GM19025 (cell line): ENCODE data around the gene HTR1D.
"Not testable (repeated sequence)": the region's sequence is repeated elsewhere in the genome, so short reads cannot be mapped to it uniquely, and the experiment has no call there.

Experiments
- ATAC-seq: cut with Tn5 transposase; IDR thresholded peaks from one replicate; pipeline ENCODE4 v1.9.1; 2021; ENCODE audit warnings: mild to moderate bottlenecking, low read depth, moderate library complexity; ENCODE audit not compliant: unreplicated experiment

The HTR1D gene, protein sequence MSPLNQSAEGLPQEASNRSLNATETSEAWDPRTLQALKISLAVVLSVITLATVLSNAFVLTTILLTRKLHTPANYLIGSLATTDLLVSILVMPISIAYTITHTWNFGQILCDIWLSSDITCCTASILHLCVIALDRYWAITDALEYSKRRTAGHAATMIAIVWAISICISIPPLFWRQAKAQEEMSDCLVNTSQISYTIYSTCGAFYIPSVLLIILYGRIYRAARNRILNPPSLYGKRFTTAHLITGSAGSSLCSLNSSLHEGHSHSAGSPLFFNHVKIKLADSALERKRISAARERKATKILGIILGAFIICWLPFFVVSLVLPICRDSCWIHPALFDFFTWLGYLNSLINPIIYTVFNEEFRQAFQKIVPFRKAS

DNA sequence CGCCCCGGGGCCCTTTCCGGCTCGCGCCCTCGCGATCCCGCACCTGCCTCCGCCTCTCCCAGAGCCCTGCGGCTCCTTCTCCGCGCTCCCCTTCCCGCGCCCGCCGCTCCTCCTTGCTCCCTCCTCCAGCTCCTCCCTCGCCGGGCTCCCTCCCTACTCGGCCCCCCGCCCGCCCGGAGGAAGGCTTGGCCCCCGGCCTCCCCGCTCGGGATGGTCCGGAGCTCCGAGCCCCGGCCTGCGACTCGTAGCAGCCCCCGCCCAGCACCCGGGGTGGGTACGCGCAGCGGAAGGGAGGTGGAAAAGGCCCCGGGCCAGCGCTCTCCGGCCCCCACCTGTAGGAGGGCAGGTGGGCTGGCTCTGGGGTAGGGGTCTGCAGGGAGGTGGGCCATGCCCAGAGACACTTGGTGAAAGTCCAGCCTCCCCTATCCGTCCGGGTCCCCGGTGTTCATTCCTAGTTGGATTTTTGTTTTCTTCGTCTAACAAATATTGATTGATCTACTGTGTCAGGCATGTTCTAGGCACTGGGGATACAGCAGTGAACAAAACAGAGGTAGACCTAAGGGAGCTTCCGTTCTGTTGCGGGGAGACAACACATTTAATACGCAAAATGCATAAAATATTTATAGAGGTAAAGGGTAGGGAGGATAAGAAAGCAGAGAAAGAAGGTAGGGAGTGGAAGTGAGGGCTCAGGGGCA is at the start of gene HTR1D:
TSS of gene HTR1D (minus strand) at position 82 of the 695 bp plus-strand sequence. CDS start 23,283 bp downstream, outside the sequence.
- ATAC-seq, result no peak

DNA sequence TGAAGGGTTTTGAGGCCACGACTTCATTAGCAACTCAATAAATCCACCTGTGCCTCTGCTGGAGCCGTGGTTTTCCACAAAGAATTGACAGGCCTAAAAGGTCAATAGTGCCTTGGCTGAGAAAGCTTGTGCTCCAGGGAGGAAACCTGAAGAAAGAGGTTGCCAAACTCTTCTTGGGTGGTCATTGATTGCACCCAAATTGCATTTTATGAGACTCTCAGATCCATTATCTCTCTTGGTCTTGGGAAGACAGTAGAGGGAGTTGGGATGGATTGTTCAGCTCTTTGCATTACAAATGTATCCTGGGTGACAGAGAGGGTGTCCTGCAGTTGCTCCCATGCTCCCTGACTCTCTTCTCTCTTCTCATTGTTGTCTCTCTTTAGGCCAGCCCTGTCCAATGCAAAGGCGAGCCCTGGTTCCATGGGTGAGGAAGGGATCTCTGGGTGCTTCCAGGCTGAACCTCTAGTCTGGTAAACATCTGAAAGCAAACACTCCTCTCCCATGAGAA is 46.1 kb upstream of the HTR1D start:
- ATAC-seq, result no peak

DNA sequence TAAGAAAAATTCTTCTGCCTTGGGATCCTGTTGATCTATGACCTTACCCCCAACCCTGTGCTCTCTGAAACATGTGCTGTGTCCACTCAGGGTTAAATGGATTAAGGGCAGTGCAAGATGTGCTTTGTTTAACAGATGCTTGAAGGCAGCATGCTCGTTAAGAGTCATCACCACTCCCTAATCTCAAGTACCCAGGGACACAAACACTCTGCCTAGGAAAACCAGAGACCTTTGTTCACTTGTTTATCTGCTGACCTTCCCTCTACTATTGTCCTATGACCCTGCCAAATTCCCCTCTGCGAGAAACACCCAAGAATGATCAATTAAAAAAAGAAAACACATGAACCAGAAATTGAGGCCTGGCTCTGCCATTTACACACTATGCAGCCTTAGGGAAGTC is 40.8 kb upstream of the HTR1D start:
- not testable (repeated sequence) for ATAC-seq

DNA sequence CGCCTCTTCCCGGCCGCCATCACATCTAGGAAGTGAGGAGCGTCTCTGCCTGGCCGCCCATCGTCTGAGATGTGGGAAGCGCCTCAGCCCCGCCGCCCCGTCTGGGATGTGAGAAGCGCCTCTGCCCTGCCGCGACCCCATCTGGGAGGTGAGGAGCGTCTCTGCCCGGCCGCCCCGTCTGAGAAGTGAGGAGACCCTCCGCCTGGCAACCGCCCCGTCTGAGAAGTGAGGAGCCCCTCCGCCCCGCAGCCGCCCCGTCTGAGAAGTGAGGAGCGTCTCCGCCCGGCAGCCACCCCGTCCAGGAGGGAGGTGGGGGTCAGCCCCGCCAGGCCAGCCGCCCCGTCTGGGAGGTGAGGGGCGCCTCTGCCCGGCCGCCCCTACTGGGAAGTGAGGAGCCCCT is 40.1 kb upstream of the HTR1D start:
- ATAC-seq, result not testable (repeated sequence)

DNA sequence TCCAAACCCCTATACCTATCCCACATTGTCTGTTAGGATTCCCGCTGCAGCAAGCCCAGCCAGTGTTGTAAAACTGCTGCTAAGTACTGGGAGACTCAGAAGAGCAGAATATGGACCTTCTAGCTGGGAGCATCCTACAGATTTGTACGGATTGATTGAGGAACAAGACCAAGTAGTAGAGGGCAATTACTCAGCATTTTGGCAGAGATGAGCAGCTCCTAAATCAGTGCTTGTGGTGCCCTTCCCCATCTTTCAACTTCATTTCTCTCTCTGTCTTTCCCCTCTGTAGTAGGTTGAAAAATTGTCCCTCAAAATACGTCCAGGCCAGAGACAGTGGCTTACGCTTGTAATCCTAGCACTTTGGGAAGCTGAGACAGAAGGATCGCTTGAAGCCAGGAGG is 37.3 kb upstream of the HTR1D start:
- ATAC-seq, result no peak

DNA sequence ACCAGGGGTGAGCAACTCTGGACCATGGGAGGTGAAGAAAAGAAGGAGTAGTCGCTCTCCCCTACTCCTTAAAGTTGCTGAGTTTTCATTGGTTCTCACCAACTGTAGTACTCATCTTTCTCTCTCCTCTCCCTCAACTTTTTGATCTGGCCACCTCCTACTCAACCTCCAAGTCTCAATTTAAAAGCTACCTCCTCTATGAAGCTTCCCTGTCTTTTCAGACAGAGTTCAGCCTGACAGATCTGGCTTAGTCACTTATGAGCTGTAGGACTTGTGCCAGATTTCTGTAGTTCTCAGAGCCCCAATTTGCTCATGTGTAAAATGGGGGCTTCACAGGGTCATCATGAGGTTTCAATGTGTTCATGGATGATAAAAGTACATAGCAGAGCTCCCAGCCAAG is 34.5 kb upstream of the HTR1D start:
- no peak for ATAC-seq

DNA sequence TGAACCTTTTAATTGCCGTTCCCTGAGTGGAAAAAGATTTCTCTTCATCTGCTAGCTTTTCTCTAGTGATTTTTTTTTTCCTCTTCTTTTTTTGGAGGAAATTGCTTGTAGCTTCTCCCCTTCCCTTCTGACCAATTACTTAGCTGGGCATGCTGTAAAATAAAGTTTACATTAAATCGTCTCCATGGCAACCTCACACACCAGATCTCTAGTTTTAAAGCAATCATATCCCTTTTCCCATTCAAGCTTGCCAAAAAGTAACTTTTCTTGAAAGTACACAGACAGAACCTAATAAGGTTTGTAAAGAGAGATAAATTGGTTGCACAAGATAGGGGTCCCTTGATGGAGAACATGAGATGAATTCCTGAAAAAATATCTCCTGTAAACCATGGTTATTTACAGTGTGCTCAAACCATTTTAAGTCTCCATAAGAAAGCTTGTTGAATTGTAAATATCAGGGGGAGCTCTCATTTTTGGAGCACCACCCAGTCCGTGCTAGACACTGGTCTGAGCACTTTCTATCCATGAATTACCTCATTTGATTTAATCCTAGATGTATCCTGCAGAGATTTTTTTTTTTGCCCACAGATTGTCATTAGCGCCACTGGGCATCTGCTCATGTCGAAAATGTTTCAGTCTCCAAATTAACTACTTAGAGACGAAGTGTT is 32.6 kb upstream of the HTR1D start:
- no peak for ATAC-seq

DNA sequence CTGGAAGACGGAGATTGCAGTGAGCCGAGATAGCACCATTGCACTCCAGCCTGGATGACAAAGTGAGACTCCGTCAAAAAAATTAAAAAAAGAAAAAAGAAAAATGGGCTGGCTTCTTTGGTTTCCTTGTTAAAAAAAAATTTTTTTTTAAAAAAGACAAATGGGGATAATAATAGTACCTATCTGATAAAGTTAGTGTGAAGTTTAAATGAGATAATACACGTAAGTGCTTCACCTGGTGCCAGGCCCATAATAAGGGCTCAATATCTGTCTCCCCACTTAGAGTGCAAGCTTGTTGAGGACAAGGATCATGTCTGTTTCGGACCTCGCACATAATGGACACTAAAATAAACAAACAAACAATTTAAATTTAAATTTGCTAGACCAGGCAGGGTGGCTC is 30.0 kb upstream of the HTR1D start:
- no peak for ATAC-seq

DNA sequence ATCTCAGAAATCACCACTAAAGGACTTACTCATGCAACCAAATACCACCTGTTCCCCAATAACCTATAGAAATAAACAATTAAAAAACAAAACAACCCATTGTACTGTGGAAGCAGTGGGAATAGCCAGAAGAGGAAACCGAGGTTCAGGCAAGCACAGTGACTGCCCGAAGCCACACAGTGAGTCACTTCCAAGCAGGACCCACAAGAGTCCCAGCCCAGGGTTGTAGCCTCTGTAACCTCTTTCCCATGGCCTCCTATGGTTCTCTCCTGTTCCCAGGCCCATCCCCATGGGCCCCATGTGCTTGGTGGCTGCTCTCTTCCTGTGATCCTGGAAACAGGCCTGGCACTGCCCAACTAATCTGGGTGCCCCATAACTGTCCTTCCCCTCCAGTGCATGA is 29.0 kb upstream of the HTR1D start:
- no peak for ATAC-seq

DNA sequence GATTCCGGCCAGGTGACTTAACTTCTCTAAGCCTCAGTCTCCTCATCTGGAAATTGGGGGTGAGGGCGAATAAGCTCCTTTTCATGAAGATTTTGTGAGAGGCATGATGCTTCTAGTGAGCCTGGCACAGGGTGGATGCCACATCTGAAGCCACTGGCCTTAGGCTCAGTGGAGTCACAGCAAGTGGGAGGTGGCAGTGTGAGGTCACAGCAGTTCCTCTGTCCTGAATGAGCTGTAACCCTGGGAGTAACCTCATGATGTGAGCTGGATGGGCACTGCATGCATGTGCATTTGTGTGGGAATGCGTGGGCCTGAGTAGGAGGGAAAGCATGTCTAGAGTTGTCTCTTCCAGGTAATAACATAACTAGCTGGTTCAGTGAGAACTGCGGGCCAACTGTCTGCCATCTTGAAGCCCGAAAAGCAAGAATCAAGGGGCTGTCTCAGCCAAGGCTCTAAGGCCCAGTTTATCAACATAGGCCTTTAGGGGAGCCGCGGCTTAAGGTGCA is 27.0 kb upstream of the HTR1D start:
- ATAC-seq, result no peak

DNA sequence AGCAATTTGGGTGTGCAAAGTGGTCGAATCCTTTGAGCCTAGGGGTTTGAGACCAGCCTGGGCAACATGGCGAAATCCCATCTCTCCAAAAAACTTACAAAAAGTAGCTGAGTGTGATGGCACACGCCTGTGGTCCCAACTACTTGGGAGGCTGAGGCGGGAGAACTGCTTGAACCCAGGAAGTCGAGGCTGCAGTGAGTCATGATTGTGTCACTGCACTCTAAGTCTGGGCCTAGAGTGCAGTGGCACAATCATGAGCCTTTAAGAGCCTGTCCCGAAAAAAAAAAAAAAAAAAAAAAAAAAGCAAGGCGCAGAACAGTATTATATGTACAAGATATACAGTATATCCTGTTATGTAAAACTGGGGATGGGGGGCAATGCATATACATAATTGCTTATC is 25.1 kb upstream of the HTR1D start:
- ATAC-seq, result no peak

DNA sequence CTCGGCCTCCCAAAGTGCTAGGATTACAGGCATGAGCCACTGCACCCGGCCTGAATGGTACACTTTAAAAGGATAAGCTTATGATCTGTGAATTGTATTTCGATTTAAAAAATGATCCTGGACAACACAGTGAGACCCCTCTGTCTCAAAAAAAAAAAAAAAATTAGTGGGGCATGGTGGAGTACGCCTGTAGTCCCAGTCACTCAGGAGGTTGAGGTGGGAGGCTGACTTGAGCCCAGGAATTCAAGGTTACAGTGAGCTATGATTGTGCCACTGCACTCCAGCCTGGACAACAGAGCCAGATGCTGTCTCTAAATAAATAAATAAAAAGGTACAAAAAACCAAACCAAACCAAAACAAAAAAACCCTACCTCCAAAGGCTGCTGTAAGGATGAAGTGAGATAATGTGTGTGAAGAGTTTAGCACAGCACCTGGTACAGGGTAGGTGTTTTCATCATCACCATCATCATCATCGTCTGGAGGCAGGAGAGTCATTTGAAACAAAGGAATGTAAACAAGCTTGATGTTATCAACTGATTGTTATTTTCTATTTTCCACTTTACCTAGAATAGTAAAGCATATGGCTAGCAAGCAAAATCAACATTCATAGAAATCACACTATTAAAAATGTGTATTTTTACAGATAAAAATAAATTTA is 22.5 kb upstream of the HTR1D start:
- no peak for ATAC-seq

DNA sequence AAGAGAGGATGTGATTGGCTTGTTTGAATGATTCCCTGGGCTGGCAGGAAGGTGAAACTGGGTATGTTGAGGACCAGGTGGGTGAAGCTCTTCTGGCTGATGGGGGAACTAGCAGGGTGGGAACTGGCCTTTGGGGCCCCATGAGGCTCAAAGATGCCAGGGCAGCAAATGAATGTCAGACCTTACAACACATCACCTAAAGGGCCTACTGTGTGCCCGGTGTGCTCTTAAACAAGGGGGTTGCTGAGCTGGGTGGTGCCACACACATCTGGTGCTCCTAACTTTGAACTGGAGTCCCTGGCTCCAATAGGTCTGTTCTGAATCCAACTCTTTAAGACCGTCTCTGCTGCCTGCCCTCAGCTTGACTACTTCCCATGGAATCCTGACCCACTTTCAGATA is 21.3 kb upstream of the HTR1D start:
- ATAC-seq, result no peak

DNA sequence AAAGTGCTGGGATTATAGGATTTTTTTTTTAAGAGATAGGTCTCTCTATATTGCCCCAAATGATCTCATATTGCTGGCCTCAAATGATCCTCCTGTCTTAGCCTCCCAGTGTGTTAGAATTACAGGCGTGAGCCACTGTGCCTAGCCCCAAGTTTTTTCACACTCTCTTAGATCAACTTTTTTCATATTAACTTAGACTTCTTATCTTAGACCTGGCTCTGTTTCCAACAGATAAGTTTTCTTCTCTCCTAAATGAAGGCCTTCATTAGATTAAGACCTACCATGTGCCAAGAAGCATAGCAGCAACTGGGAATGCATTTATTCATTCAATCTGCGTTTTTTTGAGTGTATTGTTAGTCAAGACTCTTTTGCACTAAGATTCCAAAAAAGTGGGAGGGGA is 20.2 kb upstream of the HTR1D start:
- ATAC-seq, result no peak

DNA sequence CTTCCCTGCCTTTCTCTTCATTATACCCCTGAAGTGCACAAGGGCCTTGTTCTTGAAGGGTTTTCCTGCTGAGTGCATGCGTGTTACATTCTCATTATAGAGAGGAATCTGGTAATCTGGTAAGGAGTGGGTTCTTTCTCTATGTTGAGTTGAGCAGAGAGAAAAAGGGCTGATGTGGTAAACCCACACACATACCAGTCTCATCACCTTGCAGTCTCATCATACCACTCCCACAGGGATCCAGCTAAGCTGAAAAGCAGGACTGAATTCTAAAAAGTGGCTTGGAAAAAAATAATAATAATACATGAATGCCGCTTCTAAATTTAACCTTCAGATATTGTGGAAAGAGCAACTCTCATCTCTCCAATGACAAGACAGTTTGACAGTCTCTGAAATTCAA is 10.5 kb upstream of the HTR1D start:
- no peak for ATAC-seq

DNA sequence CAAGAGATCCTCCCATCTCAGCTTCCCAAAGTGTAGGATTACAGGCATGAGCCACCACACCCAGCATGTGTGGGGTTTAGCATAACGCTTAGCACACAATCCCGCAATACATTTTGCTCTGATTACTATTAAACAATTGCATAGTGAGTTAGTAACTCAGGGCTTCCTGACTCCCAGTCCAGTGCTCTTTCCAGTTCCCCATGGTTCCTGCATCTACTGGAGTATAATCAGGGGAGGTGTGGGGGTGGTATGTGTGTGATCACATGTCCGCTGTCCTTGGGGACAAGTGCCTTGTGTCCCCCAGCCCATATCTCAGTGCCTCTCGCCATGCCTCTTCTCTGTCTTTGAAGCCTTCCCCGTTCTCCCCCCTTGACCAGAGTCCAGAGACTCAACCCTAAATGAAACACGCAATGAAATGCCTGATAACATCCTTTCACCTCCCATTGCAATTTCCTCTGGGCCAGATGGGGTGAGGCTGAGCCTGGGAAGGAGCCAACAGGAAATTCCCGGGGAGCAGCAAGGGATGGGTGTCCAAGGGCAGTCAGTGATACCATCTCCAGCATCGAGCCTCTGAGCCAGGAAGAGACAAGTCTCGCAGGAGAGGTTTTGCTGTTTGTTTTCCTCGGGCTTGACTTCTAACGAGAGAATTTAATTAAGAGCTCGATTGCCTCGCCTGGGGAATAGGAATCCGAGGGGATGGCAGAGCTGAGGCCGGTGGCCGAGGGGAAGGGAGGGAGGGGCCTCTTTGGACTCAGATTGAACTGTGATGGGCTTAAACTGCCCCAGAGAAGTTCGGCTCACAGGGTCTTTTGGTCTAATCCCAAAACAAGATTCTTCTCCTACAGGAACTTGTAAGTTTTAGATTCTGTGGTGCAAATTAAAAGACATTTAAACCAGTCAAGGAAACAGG is 7.7 kb upstream of the HTR1D start:
- ATAC-seq, result no peak

DNA sequence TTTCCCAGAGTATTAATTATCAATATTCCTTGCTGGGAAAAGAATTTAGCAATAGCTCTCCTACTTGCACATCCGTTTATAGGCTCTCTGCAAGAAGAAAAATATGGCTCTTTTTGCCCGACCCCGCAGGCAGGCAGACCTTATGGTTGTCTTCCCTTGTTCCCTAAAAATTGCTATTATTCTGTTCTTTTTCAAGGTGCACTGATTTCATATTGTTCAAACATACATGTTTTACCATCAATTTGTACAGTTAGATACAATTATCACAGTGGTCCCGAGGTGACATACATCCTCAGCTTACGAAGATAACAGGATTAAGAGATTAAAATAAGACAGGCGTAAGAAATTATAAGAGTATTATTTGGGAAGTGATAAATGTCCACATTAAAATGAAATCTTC is 6.7 kb upstream of the HTR1D start:
- ATAC-seq, result not testable (repeated sequence)

DNA sequence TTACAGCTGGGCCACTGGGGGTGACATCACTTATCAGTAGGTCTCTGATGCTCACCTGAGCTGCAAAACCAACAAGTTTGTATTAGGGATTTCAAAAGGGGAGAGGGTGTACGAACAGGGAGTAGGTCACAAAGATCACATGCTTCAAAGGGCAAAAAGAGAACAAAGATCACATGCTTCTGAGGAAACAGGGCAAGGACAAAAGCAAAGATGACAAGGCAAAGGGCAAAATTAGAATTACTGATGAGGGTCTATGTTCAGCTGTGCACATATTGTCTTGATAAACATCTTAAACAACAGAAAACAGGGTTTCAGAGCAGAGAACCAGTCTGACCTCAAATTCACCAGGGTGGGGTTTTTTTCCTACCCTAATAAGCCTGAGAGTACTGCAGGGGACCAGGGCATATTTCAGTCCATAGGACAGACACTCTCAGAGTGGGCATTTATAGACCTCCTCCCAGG is 6.2 kb upstream of the HTR1D start:
- ATAC-seq, result not testable (repeated sequence)

DNA sequence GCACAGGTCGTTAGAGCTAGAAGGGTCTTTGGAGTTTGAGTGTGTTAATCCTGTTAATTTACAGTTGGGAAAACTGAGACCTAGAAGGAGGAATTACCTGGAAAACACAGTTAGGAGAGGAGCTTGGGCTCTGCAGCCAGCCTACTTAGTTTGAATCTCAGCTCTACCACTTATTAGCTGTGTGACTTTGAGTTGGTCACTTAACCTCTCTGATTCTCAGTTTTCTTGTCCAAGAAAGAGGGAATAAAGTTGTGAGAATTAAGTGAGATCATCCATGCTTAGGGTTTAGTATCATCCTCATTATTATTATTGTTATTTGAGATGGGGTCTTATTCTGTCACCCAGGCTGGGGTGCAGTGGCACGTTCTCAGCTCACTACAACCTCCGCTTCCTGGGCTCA is 5.4 kb upstream of the HTR1D start:
- ATAC-seq, result no peak

DNA sequence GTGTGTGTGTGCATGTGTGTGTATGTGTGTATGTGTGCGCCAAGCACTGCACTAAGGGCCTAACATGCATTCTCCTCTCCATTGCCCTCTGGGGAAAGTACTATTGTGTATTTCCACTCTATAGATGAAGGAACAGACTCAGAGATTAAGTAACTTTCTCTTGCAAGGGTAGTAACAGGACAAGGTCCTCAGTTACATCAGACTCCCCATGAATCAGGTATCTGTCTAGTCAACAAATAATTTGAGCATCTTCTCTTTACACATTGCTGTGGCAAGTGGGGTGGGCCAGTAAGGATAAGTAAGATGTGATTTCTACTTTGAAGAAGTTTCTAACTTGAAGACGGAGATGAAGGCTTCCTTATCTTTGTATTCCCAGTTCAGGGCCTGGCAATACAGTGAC is 5.0 kb upstream of the HTR1D start:
- no peak for ATAC-seq
